SKM-1 (cell line): ENCODE data around the gene SV2B.

Source experiments
- DNase-seq: peaks from one replicate; lab custom pipeline; 2025; ENCODE audit not compliant: unreplicated experiment; lab: John Stamatoyannopoulos, UW

SV2B gene

DNA sequence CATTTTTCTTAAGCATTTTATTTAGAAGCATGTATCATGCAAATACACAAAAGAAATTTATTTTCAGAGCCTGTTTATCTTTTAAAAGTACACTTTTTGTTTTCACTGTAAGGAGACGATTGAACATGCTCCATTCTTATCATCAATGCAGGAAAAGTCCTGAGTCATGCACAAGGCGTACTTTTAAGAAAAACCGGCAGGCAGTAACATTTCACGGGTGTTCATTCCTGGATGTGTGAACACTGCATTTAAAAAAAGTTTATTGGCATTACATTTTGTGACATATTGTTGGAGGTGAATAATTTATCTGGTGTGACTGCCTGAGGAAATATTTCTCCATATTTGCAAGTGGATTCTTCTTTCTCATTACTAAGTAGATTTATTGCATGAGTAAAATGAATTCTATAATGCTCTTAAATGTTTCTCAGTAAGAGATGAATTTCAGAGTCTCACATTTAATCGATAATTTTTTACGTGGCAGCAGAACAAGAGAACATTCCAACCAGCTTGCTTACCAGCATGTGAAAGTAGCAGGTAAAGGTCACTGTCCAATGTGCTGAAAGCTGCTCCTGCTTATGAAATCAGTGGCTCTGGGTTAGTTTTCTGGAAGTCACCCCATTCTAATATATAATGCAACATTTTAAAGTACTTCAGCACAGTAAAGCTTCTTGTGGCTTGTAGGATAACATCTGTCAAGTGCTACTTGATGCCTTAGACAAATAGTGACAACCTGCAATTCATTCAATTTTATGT, 87.0 kb downstream of the SV2B start:
- DNase-seq, result no peak

DNA sequence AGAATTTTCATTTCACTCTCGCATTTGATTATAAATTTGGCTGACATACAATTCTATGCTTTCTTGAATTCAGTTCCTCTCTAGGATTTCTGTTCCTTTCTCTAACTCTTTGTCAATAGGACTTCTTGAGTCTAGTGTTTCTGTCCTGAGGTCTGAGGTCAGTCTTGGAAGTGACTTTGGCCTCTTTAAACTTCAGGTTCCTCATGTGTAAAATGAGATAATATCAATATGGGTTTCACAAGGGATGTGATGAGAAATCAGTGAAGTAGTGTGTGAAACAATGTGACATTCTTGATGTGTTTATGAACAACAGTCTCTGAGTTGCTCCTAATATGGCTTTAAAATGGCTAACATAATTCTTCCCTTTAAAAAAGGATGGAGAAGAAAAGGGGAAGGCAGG, 92.2 kb downstream of the SV2B start:
- DNase-seq, result no peak

DNA sequence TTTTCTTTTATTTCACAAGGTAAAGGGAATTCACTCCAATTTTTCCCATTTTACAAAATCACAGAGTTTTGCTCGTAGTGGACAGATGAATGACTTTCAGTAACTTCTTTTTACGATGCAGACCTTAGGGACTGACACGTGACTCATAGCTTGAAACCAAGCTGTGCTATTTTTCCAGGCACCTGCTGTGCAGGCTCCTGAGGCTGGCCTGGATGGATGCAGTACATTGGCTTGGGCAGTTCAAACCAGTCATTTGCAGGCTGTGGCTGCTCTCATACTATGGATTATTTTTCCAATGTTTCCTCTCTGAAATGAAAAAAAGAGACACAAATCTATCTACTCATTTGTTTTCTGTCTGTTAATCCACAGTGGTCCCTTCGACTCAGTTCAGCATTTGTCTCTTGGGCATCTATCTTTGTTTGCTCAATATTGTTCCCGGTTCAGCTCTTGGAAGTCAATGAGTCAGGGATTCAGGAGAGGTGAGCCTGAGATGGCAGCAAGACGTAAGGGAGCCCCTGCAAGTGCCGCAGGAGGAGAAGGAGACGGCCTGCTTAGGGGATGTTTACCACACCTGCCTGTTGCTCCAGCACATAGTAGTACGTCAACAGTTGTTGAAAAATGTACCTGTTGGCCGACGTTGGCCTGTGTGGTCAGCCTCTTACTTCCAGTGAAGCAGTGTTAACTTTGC, 92.8 kb downstream of the SV2B start:
- no peak for DNase-seq

DNA sequence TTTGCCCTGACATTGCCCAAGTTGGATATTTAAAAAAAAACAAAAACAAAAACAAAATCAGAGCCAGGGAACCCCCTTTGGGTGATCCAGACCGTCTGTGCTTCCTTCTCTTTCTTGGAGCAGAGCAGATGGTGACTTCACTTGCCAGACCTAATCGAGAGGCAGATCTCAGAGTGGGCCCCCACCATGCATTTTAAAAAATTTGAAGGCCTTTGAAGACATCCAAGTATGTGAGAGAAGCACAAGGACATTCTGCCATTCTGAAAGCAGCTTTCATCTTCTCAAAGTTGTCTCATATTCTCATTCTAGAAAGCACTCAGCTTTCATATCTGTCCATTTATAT, 93.3 kb downstream of the SV2B start:
- no peak for DNase-seq

DNA sequence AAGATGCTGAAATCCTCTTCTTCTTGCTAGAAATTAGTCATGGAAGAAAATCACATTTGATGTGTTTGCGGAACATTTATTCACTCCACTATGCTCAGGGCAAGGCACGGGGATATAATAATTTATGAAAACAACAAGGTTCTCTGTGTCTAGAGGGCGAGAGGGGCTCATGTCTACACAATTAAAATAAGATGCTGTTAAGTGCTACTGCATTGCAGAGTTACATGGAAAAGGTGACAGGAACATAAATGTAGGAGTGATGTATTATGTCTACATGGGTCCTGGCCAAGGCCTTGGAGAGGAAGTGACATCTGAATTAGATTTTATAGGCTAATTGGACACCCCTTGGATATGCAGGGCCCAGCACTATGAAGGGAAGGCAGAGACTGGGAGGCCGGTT, 96.1 kb downstream of the SV2B start:
- DNase-seq, result no peak

DNA sequence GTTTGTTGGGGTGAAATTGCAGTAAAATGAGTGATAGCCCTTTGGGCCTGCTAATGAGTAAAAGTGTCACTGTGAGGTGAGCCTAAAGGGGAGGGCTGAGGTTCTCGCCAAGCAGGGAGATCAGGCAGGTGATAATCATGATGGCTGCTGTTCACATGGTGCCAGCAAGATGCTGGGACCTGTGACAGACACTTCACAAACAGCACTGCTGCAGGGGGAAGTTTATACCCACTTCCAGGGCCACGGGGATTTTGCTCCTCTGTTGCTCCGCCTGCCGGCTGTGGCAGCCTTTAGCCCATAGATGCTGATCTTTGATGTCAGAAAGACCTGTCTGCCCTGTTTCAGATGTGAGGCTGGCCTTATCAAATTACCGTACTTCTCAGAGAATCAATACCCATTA, 96.7 kb downstream of the SV2B start:
- no peak for DNase-seq

DNA sequence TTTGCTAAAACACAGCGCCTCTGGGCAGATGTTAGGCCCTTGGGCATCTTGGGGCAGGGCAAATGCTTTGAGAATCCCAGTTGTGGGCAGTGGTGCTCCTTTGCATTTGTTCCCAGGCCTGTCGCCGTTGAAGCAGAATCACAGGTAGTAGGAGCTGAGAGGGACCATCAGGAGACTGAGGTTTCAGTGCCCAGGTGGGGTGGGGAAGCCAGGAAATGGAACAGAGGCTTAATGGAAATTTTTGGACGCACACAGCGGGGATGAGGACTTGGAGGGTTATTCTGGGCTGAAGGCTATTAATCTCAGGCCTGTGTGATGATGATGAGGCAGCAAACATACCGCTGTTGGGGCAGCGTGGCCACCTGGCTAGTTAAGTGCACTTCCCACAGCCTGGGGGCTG, 99.5 kb downstream of the SV2B start:
- DNase-seq, result no peak

DNA sequence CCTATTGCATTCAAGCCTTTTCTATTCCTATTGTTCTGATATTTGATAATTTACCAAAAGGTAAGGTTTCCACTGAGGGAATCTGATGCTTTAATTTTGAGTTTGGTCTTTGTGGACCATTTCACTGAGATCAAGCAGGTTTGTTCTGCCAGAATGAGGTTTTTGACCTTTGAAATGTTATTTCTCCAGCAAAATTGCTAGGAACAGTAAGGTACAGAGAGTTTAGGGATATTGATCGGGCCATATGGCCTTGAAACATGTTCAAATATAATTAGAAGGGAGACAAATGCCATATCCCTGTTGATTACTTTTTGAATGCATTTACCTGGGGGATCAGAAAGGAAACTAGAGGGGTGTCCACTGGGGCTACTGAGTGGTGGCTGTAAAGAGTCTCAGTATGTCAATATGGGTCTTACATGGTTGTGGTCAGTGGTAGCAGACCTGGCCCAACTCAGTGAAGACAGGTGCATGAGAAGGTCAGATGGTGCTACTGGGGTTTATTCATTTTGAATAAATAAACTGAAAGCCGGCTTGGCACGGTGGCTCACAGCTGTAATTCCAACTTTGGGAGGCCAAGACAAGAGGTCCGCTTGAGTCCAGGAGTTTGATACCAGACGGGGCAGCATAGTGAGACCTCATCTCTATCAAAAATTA, 100.2 kb downstream of the SV2B start:
- no peak for DNase-seq

DNA sequence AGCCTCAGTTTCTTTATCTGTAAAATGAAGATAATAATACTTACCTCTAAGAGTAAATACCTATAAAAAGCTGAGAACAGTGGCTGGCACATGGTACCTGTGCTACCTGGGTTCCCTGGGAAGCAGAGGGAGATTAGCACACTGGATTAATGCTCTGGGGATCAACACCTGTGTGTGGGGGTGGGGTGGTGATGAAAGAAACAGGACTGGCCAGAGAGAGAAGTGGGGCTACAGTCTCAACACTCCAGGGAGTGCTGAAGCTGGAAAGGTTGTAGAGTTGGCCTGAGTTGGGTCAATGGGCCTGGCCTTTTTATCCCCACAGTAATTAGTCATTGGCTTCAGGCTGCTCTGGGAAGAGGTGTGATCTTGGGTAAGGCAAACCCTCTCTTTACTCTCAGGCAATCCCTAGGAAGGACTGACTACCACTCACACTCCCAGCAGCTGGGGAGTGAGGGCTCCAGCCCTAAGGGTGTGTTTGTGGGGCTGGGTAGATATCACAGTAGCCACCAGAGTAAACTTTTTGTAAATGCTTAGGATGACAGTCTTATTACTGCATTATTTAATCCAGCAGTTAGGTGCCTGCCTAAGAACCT, 102.5 kb downstream of the SV2B start:
- DNase-seq, result no peak

DNA sequence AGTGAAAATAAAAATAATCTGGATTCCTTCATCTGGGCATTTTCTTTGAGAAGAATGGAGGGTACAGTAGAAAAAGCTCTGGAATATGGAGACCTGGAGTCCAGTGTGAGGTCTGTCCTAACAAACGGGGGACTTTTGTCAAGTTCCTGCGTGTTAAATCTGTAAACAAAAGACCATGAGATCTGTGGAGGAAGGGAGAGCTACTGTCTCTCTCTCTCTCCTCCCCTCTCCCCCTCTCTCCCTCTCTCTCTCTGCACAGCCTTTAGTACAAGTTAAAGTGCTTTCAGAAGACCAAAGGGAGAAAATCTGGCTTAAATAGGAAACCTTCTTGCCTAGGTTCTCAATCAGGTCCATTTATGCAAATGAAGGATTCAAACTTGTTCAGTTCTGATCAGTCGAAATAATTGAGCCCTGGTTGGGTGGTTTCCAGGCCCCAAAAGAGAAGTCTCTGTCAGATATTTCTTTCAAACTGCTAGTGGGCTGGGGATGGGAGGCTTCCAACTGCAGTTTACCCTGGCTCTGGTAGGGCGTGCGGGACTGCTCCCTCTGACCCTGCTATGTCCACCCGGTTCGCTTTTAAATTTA, 103.7 kb downstream of the SV2B start:
- DNase-seq, result no peak

DNA sequence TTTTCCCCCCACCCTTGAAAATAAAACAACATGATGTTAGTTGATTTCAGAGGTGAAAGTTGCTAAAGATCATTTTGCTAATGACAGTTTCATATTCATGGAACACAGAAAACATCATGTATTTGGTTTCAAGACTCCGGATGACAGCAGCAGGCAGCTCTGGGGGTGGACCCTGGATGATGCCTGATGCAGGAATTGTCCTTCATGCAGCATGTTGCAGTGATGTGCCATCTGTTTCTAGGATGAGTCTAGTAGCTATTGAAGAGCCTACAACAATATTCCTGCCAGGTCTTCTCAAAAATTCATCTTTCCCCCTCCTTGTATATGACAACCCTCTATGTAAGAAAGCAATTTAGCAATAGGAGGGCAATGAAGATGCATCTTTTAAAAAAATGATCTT, 108.3 kb downstream of the SV2B start:
- DNase-seq, result no peak

DNA sequence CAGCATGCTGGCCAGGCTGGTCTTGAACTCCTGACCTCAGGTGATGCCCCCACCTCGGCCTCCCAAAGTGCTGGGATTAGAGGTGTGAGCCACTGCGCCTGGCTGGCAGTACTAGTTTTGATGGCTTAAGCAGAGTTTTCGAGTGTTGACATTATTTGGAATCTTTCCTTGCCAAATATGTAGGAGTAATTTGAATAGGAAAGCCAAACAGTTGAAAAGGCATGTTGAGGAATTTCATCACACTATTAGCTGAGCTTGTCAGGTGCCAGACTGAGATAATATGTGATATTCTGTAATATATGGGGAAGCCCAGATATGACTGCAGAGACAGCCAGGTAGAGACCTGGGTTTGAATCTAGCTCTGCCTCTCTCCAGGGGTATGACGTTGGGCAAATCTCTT, 109.3 kb downstream of the SV2B start:
- no peak for DNase-seq

DNA sequence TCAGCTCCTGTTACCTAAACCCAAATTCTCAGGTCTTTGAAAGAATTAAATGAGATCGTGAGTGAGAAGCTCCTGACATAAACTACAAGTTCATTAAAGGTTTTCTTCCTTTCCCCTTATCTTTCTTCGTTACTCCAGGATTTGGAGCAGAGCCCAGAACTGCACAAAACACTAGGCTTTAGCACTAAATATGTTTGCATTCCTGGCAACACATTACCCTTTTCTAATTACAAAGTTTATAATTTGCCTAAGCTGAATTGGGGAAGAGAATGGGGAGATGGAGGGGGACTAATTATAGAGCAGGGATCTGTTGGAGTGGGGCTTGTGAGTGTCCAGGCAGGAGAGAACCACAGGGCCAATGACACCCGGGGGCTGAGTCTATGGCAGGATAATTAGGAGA, 109.7 kb downstream of the SV2B start:
- no peak for DNase-seq

DNA sequence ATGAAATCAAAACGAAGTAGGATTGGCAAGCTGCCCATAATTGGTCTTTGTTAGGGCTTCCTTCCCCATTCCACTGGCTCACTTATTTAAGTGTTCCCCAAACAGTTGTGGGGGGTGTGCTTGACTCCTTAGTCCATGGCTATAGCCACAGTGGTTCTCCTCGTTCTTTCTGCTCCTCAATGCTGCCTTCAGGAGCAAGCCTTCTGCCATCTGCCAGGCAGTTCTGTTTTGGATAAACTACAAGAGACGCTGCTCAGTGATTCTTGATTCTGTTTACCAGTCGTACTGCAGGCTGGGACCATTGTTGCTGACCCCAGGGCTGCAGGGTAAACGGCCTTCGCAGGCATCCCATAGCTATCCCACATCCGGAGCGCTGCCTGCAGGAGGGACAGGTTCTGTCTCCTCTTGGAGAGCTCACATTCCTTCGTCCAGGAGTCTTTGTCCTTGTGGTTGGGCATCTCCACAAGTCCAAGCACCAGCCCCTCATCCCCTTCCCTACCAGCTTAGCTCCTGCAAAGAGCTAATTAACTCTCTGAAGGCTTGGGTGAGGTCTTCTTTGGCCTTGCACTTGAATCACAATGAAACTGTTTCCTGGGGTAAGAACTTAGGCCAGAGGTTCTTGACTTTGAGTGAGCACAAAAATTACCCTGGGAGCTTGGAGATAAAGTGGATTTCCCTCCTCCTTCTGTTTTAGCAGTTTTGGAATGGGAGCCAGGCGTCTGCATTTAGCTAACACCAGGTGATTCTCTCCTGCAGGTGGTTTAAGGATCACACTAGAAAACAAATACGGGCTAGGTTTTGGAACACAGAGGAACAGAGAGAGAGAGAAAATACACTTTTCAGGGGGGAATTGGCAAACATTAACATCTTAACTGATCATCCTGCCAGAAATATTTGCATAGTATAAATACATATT, 114.9 kb downstream of the SV2B start:
- DNase-seq, result no peak

DNA sequence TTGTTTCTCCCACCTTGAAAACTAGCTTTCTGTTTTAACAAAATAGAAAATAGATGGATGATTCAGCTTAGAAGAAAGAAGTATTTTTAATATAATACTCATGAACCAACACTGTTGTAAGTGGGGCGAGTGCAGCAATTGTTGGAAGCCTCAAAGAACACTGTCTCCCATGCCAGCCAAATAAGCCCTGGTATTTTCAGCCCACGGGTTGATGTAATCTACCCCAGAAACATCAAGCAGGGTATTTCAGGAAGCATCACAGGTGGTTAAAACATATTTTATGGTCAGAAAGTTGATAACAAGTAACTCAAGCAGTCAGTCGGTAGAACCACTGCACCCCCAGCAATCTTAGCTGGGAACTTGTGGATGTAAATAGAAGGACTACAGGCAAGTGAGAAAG, 115.9 kb downstream of the SV2B start:
- DNase-seq, result no peak

DNA sequence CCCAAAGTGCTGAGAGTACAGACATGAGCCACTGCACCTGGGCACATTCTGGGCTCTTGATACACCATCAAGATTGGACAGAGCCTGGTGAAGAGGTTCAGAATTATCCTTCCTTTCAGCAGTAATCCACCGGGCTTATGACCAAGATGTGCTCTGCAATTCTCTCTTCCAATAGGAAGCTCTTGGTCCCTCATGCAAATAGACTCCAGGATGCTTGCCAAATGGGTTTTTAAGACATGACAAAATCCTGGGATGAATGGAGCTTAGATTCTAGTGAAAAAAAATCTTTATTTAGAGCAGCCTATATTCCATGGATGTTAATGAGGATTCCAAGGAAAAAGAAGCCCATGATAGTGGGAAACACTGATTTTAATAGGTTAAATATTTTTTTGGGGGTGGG, 119.1 kb downstream of the SV2B start:
- no peak for DNase-seq

DNA sequence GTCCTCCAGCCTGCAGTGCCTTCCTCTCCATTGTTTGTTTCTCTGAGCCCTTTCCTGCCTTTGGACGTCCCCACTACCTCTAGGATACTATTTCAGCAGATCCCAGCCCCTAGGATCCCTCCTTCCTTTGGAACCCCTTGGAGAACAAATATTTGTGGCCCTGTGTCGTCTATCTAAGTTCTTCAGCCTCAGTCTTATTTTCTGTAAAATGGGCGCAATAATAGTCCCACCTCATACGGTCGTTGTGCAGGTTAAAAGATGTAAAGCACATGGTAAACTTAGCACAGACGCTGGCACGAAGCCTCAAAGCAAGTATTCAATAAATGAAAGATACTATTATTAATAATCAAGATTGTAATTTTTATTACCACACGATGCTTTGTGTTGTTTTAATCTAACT, 122.0 kb downstream of the SV2B start:
- no peak for DNase-seq

DNA sequence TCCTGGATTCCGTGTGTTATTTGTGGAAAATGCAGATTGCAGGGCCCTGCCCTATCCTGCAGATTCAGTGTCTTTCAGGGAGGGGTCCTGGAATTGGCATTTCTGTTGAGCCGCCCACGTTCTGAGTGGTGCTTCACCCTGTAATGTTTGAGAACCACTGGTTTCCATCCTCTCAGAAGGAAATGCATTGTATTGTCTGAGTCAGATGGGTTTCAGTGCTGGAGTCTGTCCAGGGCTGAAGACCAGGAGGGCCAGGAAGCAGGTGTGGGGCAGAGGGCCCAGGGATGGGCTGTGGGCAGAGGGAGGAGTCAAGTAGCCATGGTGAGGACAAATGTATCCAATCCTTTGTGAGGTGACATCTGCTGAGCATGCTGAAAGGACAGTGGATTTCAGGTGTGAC, 123.8 kb downstream of the SV2B start:
- DNase-seq, result no peak

DNA sequence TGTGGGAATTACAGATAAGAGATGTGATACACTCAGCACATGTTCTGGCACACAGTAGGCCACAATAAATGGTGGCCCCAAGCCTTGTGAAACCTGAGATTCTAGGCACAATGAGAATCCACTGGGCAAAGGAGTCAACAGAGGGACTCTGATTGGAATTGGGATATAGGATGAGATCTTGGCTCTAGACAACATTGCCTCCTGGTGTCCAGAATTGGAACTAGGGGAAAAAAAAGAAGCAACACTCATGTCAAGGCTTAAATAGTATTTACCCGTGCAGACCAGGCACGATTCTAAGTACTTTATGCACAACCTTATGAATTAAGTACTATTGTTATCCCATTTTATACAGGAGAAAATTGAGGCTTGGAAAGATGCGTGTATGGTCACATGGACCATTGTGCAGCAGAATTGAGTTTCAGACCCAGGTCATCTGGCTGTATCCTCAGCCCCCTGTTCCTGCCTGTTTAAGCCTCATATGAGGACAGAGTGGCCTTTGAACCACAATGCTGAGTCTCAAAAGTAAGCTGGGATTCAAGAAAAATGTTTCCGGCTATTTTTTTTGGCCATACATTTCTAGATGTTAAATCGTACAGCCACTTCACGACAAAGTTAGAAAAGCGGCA, 124.8 kb downstream of the SV2B start:
- DNase-seq, result no peak

DNA sequence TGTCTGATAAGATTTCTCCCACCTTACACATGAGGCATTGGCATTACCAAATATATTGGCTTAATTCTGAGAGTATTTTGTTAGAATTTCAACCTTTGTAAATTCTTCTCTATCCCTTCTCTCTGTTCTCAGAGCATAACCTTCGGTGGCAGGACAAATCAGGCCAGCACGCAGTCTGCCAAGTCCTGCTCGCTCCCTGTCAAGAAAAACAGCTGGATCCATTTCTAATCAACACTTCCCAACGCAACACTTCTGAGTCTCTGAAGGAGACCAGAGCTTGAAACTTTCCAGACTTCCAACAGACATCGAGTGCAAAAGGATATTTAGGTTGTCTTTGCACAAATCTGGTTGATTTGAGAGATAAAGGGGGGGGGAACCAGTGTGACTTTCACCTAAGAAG, 125.7 kb downstream of the SV2B start:
- DNase-seq, result no peak
